ENCODE measurements around the gene SKIC2. TPM values are rescaled to one million over a fixed set of nuclear protein-coding genes. Genes with fewer than 3 reads are reported as not detected.

SKIC2 gene
- total and polyA plus RNA-seq, 2 of the 8 experiments (the other 6 are each of a cell fraction or from before 2014, with no cell fraction given): 42.1 to 59.7 TPM

GRCh38 chr6:31922942-31923341 is 36.0 kb upstream of the SKIC2 start:
- H3K9ac ChIP-seq (replicated peaks in 1 of 4; ENCODE audit: extremely low read depth in 1 of 4, low read depth in 3 of 4, low read length in 3 of 4): no peak overlapping the region
- H3K79me2 ChIP-seq (ENCODE audit: control insufficient read depth in 1 of 2, insufficient read depth in 2 of 2, low read length in 2 of 2): no peaks in the 10 kb centered on the region
- H4K5ac ChIP-seq (ENCODE audit: insufficient read length, low read depth, low read length): no peak overlapping the region
- no peak overlapping the region for H3K23ac ChIP-seq (ENCODE audit: insufficient read length)
- H2AFZ ChIP-seq (ENCODE audit: low read length): no peak overlapping the region
- H3K36me3 ChIP-seq (ENCODE audit: control insufficient read depth in 2 of 4, insufficient read depth in 4 of 4, low read length in 3 of 4): no peaks in the 10 kb centered on the region
- H4K8ac ChIP-seq (ENCODE audit: extremely low read depth, insufficient read depth, low read length): no peak overlapping the region
- H2BK15ac ChIP-seq (ENCODE audit: low read length): no peak overlapping the region
- H3K79me1 ChIP-seq (ENCODE audit: low read depth, low read length): no peaks in the 10 kb centered on the region
- ChIA-PET POLR2A (ENCODE audit: partially characterized antibody) (interaction anchor here (0.6 to 1.6 kb wide), 6 partner anchors 15 to 193 kb away, joined by 3 to 6 read pairs (median 4); partner anchors contain the start of gene EHMT2), CTCF (ENCODE audit: partially characterized antibody) (interaction anchor here (0.6 to 6.4 kb wide), 32 partner anchors 11 to 1777 kb away, joined by 3 to 43 read pairs (median 4); partner anchors contain the start of genes BAG6, CFB and EHMT2)
- H3K27ac ChIP-seq (ENCODE audit: low read depth, low read length): no peak overlapping the region
- no peak overlapping the region for H2BK120ac ChIP-seq (replicated peaks; ENCODE audit: low read depth, low read length)
- H3K23me2 ChIP-seq (ENCODE audit: low read depth, low read length): no peaks in the 10 kb centered on the region
- no peak overlapping the region for H3K56ac ChIP-seq (replicated peaks; ENCODE audit: insufficient read length, low read depth, low read length)
- no peak for FAIRE-seq
- no peak for DNase-seq (ENCODE audit: low read depth in 1 of 2, low spot score in 2 of 2)
- no peak overlapping the region for H3K14ac ChIP-seq (ENCODE audit: insufficient read length)
- H3K4me1 ChIP-seq (replicated peaks in 1 of 4; ENCODE audit: control insufficient read depth in 3 of 4, insufficient read depth in 4 of 4, low read length in 3 of 4): no peaks in the 10 kb centered on the region
- no peak overlapping the region for H3K4me2 ChIP-seq (ENCODE audit: insufficient read depth in 1 of 2, low read depth in 2 of 2, low read length in 2 of 2)
- no peaks in the 10 kb centered on the region for H4K20me1 ChIP-seq (replicated peaks in 1 of 2; ENCODE audit: control insufficient read depth in 1 of 2, insufficient read depth in 2 of 2, low read length in 2 of 2)
- no peak overlapping the region for H2AK5ac ChIP-seq (ENCODE audit: low read depth, low read length)
- WGBS, 2 experiments (ENCODE audit: extremely low coverage in 1 of 2, insufficient coverage in 1 of 2, insufficient read length in 1 of 2, insufficient replicate concordance in 2 of 2, low coverage in 1 of 2, low lambda C conversion rate in 2 of 2, missing lambda C conversion rate in 1 of 2): 46% methylated on average over 5 of the region's 5 CpGs; no CpG with 5 or more reads in 1 of the 2 experiments
- H3K9me3 ChIP-seq (ENCODE audit: insufficient read depth in 2 of 2, low read depth in 1 of 2, low read length in 1 of 2): no peaks in the 10 kb centered on the region
- no peaks in the 10 kb centered on the region for H3K27me3 ChIP-seq (replicated peaks in 1 of 4; ENCODE audit: control insufficient read depth in 3 of 4, extremely low read depth in 1 of 4, insufficient read depth in 3 of 4, low read length in 3 of 4)
- H2BK12ac ChIP-seq (ENCODE audit: low read depth, low read length): no peak overlapping the region
- no peak overlapping the region for H3K4ac ChIP-seq (replicated peaks; ENCODE audit: insufficient read length, low read depth, low read length)
- no peak overlapping the region for H2BK5ac ChIP-seq (ENCODE audit: low read depth, low read length)
- no peak overlapping the region for H2BK20ac ChIP-seq (ENCODE audit: low read length)
- H3K4me3 ChIP-seq (ENCODE audit: extremely low read depth in 1 of 4, insufficient read depth in 2 of 4, low read depth in 3 of 4, low read length in 4 of 4): no peak overlapping the region
- H4K91ac ChIP-seq (replicated peaks; ENCODE audit: insufficient read length, low read length): no peak overlapping the region
- TF ChIP-seq POLR2AphosphoS5 (IDR thresholded peaks at IDR 0.05; ENCODE audit: low read depth, low read length): no peak
- peak; percentile 32 to 57 (median 55) for TF ChIP-seq CTCF (IDR thresholded peaks at IDR 0.05; ENCODE audit: control extremely low read depth in 1 of 3, insufficient read depth in 1 of 3, low read depth in 1 of 3, low read length in 3 of 3)
- no peak for TF ChIP-seq SIN3A (conservative IDR thresholded peaks at IDR 0.05 in 1 of 2, IDR thresholded peaks at IDR 0.05 in 1 of 2; ENCODE audit: low read depth in 1 of 2, low read length in 2 of 2)
- peak; percentile 68 to 76 for TF ChIP-seq RAD21 (IDR thresholded peaks at IDR 0.05 in 1 of 2, conservative IDR thresholded peaks at IDR 0.05 in 1 of 2; ENCODE audit: low read depth in 2 of 2, low read length in 2 of 2)
- no peak for TF ChIP-seq ASH2L (IDR thresholded peaks at IDR 0.05; ENCODE audit: low read length)
- no peak overlapping the region for H3K18ac ChIP-seq (ENCODE audit: extremely low read depth, low read length)
